GM23248 (cell line): ENCODE data around the gene ANAPC2. TPM values are rescaled to one million over a fixed set of nuclear protein-coding genes. Genes with fewer than 3 reads are reported as not detected.
A peak's percentile ranks its signal among the peaks of the same experiment; 100 is the strongest.

Source experiments
- DNase-seq: peaks from one replicate; pipeline ENCODE4 v3.0.0-alpha.2; 2015
- H2AFZ ChIP-seq: fragments of 200-600 bp; sonication (generic); 2 replicates; pipeline ENCODE4 v1.6.1; 2016; ENCODE audit warnings: antibody characterized with exemption
- H3F3A ChIP-seq: fragments of 200-600 bp; sonication (generic); 2 replicates; pipeline ENCODE4 v1.6.1; 2016; ENCODE audit warnings: mild to moderate bottlenecking, antibody characterized with exemption, mixed run types; ENCODE audit not compliant: insufficient read depth
- H3K27ac ChIP-seq: fragments of 200-600 bp; sonication (generic); 2 replicates; pipeline ENCODE4 v1.5.1; 2016; ENCODE audit warnings: mild to moderate bottlenecking
- H3K27me3 ChIP-seq: fragments of 200-600 bp; sonication (generic); replicated peaks from 2 replicates; pipeline ENCODE4 v1.6.1; 2016; ENCODE audit warnings: mild to moderate bottlenecking; ENCODE audit not compliant: insufficient read depth
- H3K36me3 ChIP-seq: fragments of 200-600 bp; sonication (generic); 2 replicates; pipeline ENCODE4 v1.6.1; 2016; ENCODE audit warnings: low read depth, mild to moderate bottlenecking
- H3K4me1 ChIP-seq: fragments of 200-600 bp; sonication (generic); 2 replicates; pipeline ENCODE4 v1.6.1; 2016; ENCODE audit warnings: mild to moderate bottlenecking; ENCODE audit not compliant: insufficient read depth
- H3K4me2 ChIP-seq: fragments of 200-600 bp; sonication (generic); one replicate; pipeline ENCODE4 v1.6.1; 2016; ENCODE audit warnings: mild to moderate bottlenecking; ENCODE audit not compliant: unreplicated experiment
- H3K4me3 ChIP-seq: fragments of 200-600 bp; sonication (generic); 2 replicates; pipeline ENCODE4 v1.5.1; 2016; ENCODE audit warnings: mild to moderate bottlenecking
- H3K79me2 ChIP-seq: fragments of 200-600 bp; sonication (generic); 2 replicates; pipeline ENCODE4 v1.6.1; 2016; ENCODE audit warnings: mild to moderate bottlenecking; ENCODE audit not compliant: insufficient read depth
- H3K9ac ChIP-seq: fragments of 200-600 bp; sonication (generic); 2 replicates; pipeline ENCODE4 v1.6.1; 2016; ENCODE audit warnings: mild to moderate bottlenecking
- H3K9me2 ChIP-seq: fragments of 200-600 bp; sonication (generic); 2 replicates; pipeline ENCODE4 v1.6.1; 2016; ENCODE audit warnings: mixed run types, mild to moderate bottlenecking, moderate library complexity; ENCODE audit not compliant: insufficient read depth
- H3K9me3 ChIP-seq: fragments of 200-600 bp; sonication (generic); one replicate; pipeline ENCODE4 v1.6.1; 2017; ENCODE audit warnings: low read depth
- H4K20me1 ChIP-seq: fragments of 200-600 bp; sonication (generic); 2 replicates; pipeline ENCODE4 v1.6.0; 2016; ENCODE audit not compliant: insufficient read depth
- EZH2 ChIP-seq: fragments of 200-600 bp; sonication (generic); IDR thresholded peaks from 2 replicates; pipeline ENCODE4 v1.6.1; 2018; ENCODE audit warnings: antibody characterized with exemption, mild to moderate bottlenecking; ENCODE audit not compliant: insufficient read depth, poor library complexity, severe bottlenecking
- EZH2phosphoT487 ChIP-seq: fragments of 200-600 bp; sonication (generic); IDR thresholded peaks from 2 replicates; pipeline ENCODE4 v1.6.1; 2018; ENCODE audit warnings: antibody characterized with exemption, moderate library complexity, mild to moderate bottlenecking, low read depth; ENCODE audit not compliant: insufficient read depth
- WGBS, 2 experiments: methylation state at CpG; one replicate each; pipeline ENCODE4 v1.1.6; 2015 to 2017; ENCODE audit warnings: low lambda C conversion rate in 2 of 2, low coverage in 1 of 2; ENCODE audit errors: missing lambda C conversion rate in 2 of 2; 5-methylcytosine and 5-hydroxymethylcytosine counted together
- in situ Hi-C: fragments of 300-500 bp; cut with MboI; formaldehyde crosslinking; loops from 2 replicates; pipeline ENCODE4 v1.15.0; 2020
- polyA plus RNA-seq: library from polyadenylated mRNA; unstranded; fragments of >200 nt; fragmentation: Nextera tagmentation; extraction: Ambion mirVana; gene quantifications from 2 replicates; pipeline ENCODE4 v1.2.1, GENCODE V29; 2016
- total RNA-seq: library from RNA; depleted of rRNA; stranded (reverse); fragments of >200 nt; shearing (Covaris generic); gene quantifications from 2 replicates; pipeline ENCODE4 v1.2.3, GENCODE V29; 2014

The ANAPC2 gene
- total and polyA plus RNA-seq, 2 experiments from 2014 or later, result 13.6 to 24.0 TPM

GRCh38 chr9:137198902-137199283 is 10.5 kb upstream of the ANAPC2 start:
- Histone ChIP-seq H3K9me3 (no peaks in the 10 kb centered on the region), H4K20me1 (no peaks in the 10 kb centered on the region), H3K79me2 (peaks cover 84% of the 10 kb centered on the region), H3K9ac (peak overlapping the region; percentile 61; the same call in 1 of the 2 replicates), H3K27me3 (no peaks in the 10 kb centered on the region), H3K4me1 (peaks cover 13% of the 10 kb centered on the region), H3K4me3 (peak overlapping the region; percentile 66), H3K4me2 (peak overlapping the region; percentile 79), H3K9me2 (no peaks in the 10 kb centered on the region), H3F3A (no peaks in the 10 kb centered on the region), H3K36me3 (no peaks in the 10 kb centered on the region), H2AFZ (no peak overlapping the region), H3K27ac (no peak overlapping the region)
- 89 to 91% methylated on average over 9 to 11 of the region's 11 CpGs for WGBS, 2 experiments
- in situ Hi-C loops, result no loop called here
- TF ChIP-seq EZH2phosphoT487, result no peak
- TF ChIP-seq EZH2, result no peak
- no peak for DNase-seq

- peak; percentile 38 for DNase-seq
- H3K79me2 ChIP-seq, result peaks cover 84% of the 10 kb centered on the region
- no peak overlapping the region for H3K27ac ChIP-seq
- peak overlapping the region; percentile 61; the same call in 1 of the 2 replicates for H3K9ac ChIP-seq
- 73 to 81% methylated on average over 16 to 19 of the region's 19 CpGs for WGBS, 2 experiments
- no peaks in the 10 kb centered on the region for H3K36me3 ChIP-seq
- no peaks in the 10 kb centered on the region for H3K27me3 ChIP-seq
- H2AFZ ChIP-seq, result no peak overlapping the region
- peak overlapping the region; percentile 79 for H3K4me2 ChIP-seq
- no peaks in the 10 kb centered on the region for H3K9me2 ChIP-seq
- H4K20me1 ChIP-seq, result no peaks in the 10 kb centered on the region
- peak overlapping the region; percentile 66 for H3K4me3 ChIP-seq
- no peaks in the 10 kb centered on the region for H3F3A ChIP-seq
- TF ChIP-seq EZH2phosphoT487 (no peak), EZH2 (no peak)
- no peaks in the 10 kb centered on the region for H3K9me3 ChIP-seq
- in situ Hi-C loops, result no loop called here
- H3K4me1 ChIP-seq, result 0 out of 2 replicates have a peak, but pooled peaks cover 12% of the 10 kb centered on the region
Measured at GRCh38 chr9:137198051-137198901, 9.9 kb upstream of the ANAPC2 start.

- Histone ChIP-seq H3K9me2 (no peaks in the 10 kb centered on the region), H3K36me3 (no peaks in the 10 kb centered on the region), H3K9me3 (no peaks in the 10 kb centered on the region), H2AFZ (no peak overlapping the region), H3K4me2 (no peak overlapping the region), H3K27me3 (no peaks in the 10 kb centered on the region), H3K27ac (no peak overlapping the region), H3F3A (no peaks in the 10 kb centered on the region), H4K20me1 (no peaks in the 10 kb centered on the region), H3K9ac (no peak overlapping the region), H3K4me1 (0 out of 2 replicates have a peak, but pooled peaks cover 9% of the 10 kb centered on the region), H3K4me3 (no peak overlapping the region), H3K79me2 (peaks cover 86% of the 10 kb centered on the region)
- in situ Hi-C loops, result no loop called here
- no peak for DNase-seq
- TF ChIP-seq EZH2 (no peak), EZH2phosphoT487 (no peak)
- 88 to 91% methylated on average over 15 to 19 of the region's 21 CpGs for WGBS, 2 experiments
Measured at GRCh38 chr9:137195525-137196220, 7.3 kb upstream of the ANAPC2 start.

DNA sequence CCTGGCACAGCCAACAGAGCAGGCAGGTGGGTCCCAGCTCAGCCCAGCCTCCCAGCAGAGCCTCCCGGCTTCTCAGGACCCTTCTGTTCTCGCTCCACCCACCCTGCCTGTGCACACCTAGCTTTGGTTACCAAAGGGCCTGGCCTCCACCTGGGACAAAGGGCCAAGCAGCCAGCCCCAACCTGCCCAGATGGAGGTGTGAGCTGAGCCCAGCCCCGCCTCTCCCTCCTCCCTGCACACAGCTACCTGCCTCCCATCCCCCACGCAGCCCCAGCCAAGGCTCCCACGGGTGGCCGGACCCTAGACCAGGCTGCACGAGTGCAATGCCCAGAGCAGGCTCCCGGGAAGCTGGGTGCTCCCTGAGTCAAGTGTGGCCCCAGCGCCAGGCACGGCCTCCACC is 6.5 kb upstream of the ANAPC2 start:
- no peaks in the 10 kb centered on the region for H3K9me3 ChIP-seq
- in situ Hi-C loops, result no loop called here
- no peaks in the 10 kb centered on the region for H3K27me3 ChIP-seq
- H3K9me2 ChIP-seq, result no peaks in the 10 kb centered on the region
- no peak for DNase-seq
- H3K27ac ChIP-seq, result no peak overlapping the region
- peaks cover 11% of the 10 kb centered on the region for H3K4me1 ChIP-seq
- H3K4me3 ChIP-seq, result no peak overlapping the region
- no peak overlapping the region for H2AFZ ChIP-seq
- H3K36me3 ChIP-seq, result no peaks in the 10 kb centered on the region
- 68 to 81% methylated on average over 10 of the region's 10 CpGs for WGBS, 2 experiments
- H3F3A ChIP-seq, result peaks cover 3% of the 10 kb centered on the region
- H3K79me2 ChIP-seq, result peaks cover 93% of the 10 kb centered on the region
- TF ChIP-seq EZH2 (no peak), EZH2phosphoT487 (no peak)
- no peak overlapping the region for H3K9ac ChIP-seq
- no peaks in the 10 kb centered on the region for H4K20me1 ChIP-seq
- H3K4me2 ChIP-seq, result no peak overlapping the region
